IPS-NIHi7 (cell line): ENCODE data around the gene ANLN.
"Not testable (repeated sequence)": the region's sequence is repeated elsewhere in the genome, so short reads cannot be mapped to it uniquely, and the experiment has no call there.

ENCODE experiments used
- DNase-seq: peaks from one replicate; pipeline ENCODE4 v3.0.0; 2012; ENCODE audit warnings: mixed read lengths; ENCODE audit errors: extremely low spot score

Gene ANLN

GRCh38 chr7:36468370-36469101 is 78.9 kb downstream of the ANLN start:
- DNase-seq = no peak

- no peak for DNase-seq
These were observed 79.6 kb downstream of the ANLN start for GRCh38 chr7:36469236-36469635.

GRCh38 chr7:36472141-36472729 is 82.6 kb downstream of the ANLN start:
- no peak for DNase-seq

- peak; percentile 74 for DNase-seq
These were observed 84.0 kb downstream of the ANLN start for GRCh38 chr7:36473454-36474282.

GRCh38 chr7:36474283-36475010 is 84.8 kb downstream of the ANLN start:
- DNase-seq = no peak

GRCh38 chr7:36475011-36475342 is 85.3 kb downstream of the ANLN start:
- no peak for DNase-seq

- no peak for DNase-seq
These were observed 85.7 kb downstream of the ANLN start for GRCh38 chr7:36475381-36475780.

GRCh38 chr7:36478745-36479144 is 89.1 kb downstream of the ANLN start:
- DNase-seq = no peak

- not testable (repeated sequence) for DNase-seq
These were observed 94.2 kb downstream of the ANLN start for GRCh38 chr7:36483853-36484252.

GRCh38 chr7:36484265-36484664 is 94.6 kb downstream of the ANLN start:
- no peak for DNase-seq

- no peak for DNase-seq
These were observed 96.7 kb downstream of the ANLN start for GRCh38 chr7:36486336-36486735.

- no peak for DNase-seq
These were observed 98.2 kb downstream of the ANLN start for GRCh38 chr7:36487756-36488336.

- DNase-seq = not testable (repeated sequence)
These were observed 99.0 kb downstream of the ANLN start for GRCh38 chr7:36488672-36489071.

- DNase-seq = no peak
These were observed 100.8 kb downstream of the ANLN start for GRCh38 chr7:36490419-36490830.

GRCh38 chr7:36491317-36491716 is 101.7 kb downstream of the ANLN start:
- no peak for DNase-seq

- DNase-seq = no peak
These were observed 106.9 kb downstream of the ANLN start for GRCh38 chr7:36496576-36496975.

- DNase-seq = not testable (repeated sequence)
These were observed 107.5 kb downstream of the ANLN start for GRCh38 chr7:36497176-36497575.

GRCh38 chr7:36497775-36498174 is 108.1 kb downstream of the ANLN start:
- no peak for DNase-seq
